Measurements from ENCODE around the gene PGM5.

The PGM5 gene

GRCh38 chr9:68500457-68501381 lies 144.3 kb downstream of the PGM5 start:
- DNase-seq: no peak

GRCh38 chr9:68502279-68502678 lies 145.9 kb downstream of the PGM5 start:
- no peak for DNase-seq

GRCh38 chr9:68505681-68506409 lies 149.4 kb downstream of the PGM5 start:
- no peak for DNase-seq

- DNase-seq: no peak
Observed at GRCh38 chr9:68506551-68506950, 150.1 kb downstream of the PGM5 start.

- no peak for DNase-seq
Observed at GRCh38 chr9:68507130-68507805, 150.9 kb downstream of the PGM5 start.

- DNase-seq: no peak
Observed at GRCh38 chr9:68507806-68508145, 151.4 kb downstream of the PGM5 start.

GRCh38 chr9:68508547-68508946 lies 152.1 kb downstream of the PGM5 start:
- DNase-seq: no peak

GRCh38 chr9:68509689-68510088 lies 153.3 kb downstream of the PGM5 start:
- DNase-seq: no peak

GRCh38 chr9:68513385-68513784 lies 157.0 kb downstream of the PGM5 start:
- DNase-seq: no peak

GRCh38 chr9:68513981-68514380 lies 157.6 kb downstream of the PGM5 start:
- no peak for DNase-seq

GRCh38 chr9:68515326-68516017 lies 159.1 kb downstream of the PGM5 start:
- DNase-seq: no peak

- DNase-seq: no peak
Observed at GRCh38 chr9:68522131-68522530, 165.7 kb downstream of the PGM5 start.

- DNase-seq: no peak
Observed at GRCh38 chr9:68522954-68523353, 166.5 kb downstream of the PGM5 start.

- no peak for DNase-seq
Observed at GRCh38 chr9:68523367-68523936, 167.0 kb downstream of the PGM5 start.

GRCh38 chr9:68530618-68531017 lies 174.2 kb downstream of the PGM5 start:
- DNase-seq: no peak

GRCh38 chr9:68532131-68532530 lies 175.7 kb downstream of the PGM5 start:
- no peak for DNase-seq

- no peak for DNase-seq
Observed at GRCh38 chr9:68533678-68534077, 177.3 kb downstream of the PGM5 start.

GRCh38 chr9:68536876-68537615 lies 180.6 kb downstream of the PGM5 start:
- DNase-seq: no peak

- DNase-seq: no peak
Observed at GRCh38 chr9:68537616-68537880, 181.1 kb downstream of the PGM5 start.

GRCh38 chr9:68538200-68538599 lies 181.8 kb downstream of the PGM5 start:
- no peak for DNase-seq

GRCh38 chr9:68540712-68541535 lies 184.5 kb downstream of the PGM5 start, which contains the start of gene TMEM252:
TMEM252 (minus strand) TSS chr9:68540883; CDS start chr9:68540814, 69 bp downstream.
- DNase-seq: no peak
